Activated CD4-positive, alpha-beta T cell treated with anti-CD3 and anti-CD28 coated beads for 48 hours (primary cell): ENCODE data around the gene HACD2.

Source experiments
- DNase-seq: peaks from one replicate; pipeline ENCODE4 v3.0.0-alpha.2; 2020

Gene HACD2

GRCh38 chr3:123444023-123444422, 140.8 kb downstream of the HACD2 start:
- DNase-seq = no peak

- no peak for DNase-seq
Measured at GRCh38 chr3:123442908-123443307, 141.9 kb downstream of the HACD2 start.

GRCh38 chr3:123442125-123442524, 142.7 kb downstream of the HACD2 start:
- no peak for DNase-seq
